Measurements from ENCODE around the gene WDR44. TPM values are rescaled to one million over a fixed set of nuclear protein-coding genes. Genes with fewer than 3 reads are reported as not detected.

Gene WDR44
- total RNA-seq, 2 experiments from 2014 or later, result 26.5 to 29.7 TPM

Small RNA genes within 50 kb of the gene (microRNA-seq; reads per million reads assigned to microRNA genes)
- 90.1 reads per million, percentile 58 among the genes with 10 or more reads in this experiment for gene MIR1277

Other genes starting within 250 kb of the WDR44 start
- under 1 TPM in 1 of 2 experiments, not detected in 1; 0.08 TPM for gene KLHL13, start 229.3 kb upstream of the WDR44 start, total RNA-seq
- 10 to 100 TPM; 62.6 to 66.0 TPM for gene DOCK11, start 149.7 kb downstream of the WDR44 start, total RNA-seq

All from activated CD8-positive, alpha-beta T cell treated with anti-CD3 and anti-CD28 coated beads, Interleukin-2, amount 10 ng/mL, durations not matched to agents 7 days and 5 days (primary cell).